Lung microvascular endothelial cell (primary cell): Measurements from ENCODE around the gene RELA. TPM values are rescaled to one million over a fixed set of nuclear protein-coding genes. Genes with fewer than 3 reads are reported as not detected.

Experiments used
- DNase-seq, 2 donors: peaks; one replicate each; pipeline versions ENCODE4 v3.0.0 to v3.0.0-alpha.2; 2010; ENCODE audit warnings: low read depth in 2 of 2
- total RNA-seq: library from RNA; depleted of rRNA; stranded (reverse); fragments of >200 nt; gene quantifications from 2 replicates; pipeline ENCODE4 v1.2.1, GENCODE V29; 2014

The RELA gene
- total RNA-seq, 1 donor from 2014 or later, result 16.1 TPM

DNA sequence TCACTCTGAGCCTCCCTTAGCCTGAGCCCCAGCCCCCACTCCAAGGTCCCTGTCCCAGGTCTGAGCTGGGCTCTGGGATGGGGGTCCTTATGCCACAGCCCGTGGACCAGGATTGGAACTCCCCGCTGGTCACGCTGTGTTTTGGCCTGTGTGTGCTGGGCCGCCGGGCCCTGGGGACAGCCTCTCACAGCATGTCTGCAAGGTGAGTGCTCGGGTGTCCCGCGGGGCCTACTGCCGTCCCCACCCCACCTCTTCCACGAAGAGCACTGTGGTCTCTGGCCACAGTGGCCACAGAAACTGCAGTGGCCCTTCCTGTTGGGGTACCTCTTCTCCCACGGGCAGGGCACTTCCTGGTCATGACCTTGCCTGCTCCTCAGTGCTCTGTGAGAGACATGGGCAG is 28.3 kb downstream of the RELA start:
- DNase-seq, result no peak

DNA sequence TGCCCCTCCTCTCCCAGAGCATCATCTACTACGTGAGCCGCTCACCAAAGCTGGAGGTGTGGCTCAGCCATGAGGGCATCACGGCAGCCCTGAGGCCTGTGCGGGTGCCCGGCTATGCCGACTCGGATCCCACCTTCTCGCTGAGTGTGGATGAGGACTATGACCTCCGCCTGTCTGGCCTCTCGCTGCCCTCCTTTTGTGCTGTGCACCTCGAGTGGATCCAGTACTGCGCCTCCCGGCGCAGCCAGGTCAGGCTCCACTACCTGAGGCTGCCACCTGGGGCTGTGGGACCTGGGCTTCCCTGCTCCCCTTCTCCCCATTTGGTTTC is 28.6 kb downstream of the RELA start:
- DNase-seq, result no peak

DNA sequence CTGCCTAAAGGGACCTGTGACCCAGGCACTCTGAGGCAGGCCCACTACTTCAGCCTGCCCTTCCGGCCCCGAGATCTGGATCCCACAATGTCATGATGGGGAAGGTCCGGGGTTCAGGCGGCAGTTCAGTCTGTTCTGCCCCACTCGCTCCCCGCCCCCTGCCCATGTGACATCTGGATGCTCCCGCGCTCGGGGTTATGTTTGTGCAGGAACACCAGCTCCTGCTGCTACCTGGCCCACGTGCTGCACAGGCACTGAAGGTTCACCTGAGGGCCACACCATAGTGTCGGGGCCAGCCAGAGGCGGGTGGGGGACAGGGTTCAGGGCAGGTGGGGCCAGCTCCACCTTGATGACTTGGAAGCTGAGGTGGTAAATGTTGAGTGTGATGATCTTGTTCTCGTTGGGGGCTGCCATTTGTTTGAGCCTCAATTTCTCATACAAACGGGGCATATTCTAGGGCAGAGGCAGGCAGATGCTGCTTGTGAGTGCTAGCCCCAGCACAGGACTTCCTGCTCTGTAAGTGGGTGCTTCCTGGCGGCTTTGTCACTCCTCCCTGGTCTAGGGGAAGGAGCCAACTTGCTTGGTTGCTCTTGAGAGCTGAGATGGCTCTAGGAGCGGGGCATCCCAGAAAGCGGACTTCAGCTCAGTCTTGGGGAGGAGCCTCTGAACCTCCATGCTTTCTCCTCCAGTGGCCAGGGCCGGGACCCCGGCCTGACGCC is 29.2 kb downstream of the RELA start:
- no peak for DNase-seq

DNA sequence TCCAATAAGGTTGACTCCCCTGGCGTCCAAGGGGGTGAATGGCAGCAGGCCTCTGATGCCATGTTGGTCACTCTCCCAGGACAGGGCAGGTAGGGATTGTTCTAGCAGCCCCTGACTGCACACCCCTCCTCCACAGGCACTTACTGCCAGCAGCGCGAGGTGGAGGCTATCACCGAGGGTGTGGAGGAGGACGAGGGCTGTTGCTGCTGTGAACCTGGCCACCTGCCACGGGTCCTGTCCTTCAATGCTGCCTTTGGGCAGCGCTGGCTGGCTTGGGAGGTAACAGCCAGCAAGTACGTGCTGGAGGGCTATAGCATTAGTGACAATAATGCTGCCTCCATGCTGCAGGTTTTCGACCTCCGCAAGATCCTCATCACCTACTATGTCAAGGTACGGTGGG is 32.5 kb downstream of the RELA start:
- no peak for DNase-seq

GRCh38 chr11:65629579-65629978 is 33.1 kb downstream of the RELA start:
- DNase-seq, result no peak

DNA sequence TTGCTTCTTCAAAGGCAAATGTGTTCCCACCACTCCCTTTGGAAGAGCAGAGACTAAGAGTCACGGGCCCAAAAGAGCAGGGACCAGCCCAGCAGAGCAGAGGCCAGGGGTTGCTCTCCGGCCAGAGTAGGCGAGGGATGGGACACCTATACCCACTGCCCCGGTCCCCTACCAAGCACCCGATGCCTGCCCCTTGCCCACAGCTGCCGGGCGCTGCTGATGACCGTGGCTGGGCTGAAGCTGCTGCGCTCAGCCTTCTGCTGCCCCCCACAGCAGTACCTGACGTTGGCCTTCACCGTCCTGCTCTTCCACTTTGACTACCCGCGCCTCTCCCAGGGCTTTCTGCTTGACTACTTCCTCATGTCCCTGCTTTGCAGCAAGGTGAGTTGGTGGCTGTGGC is 35.5 kb downstream of the RELA start:
- DNase-seq, result no peak

DNA sequence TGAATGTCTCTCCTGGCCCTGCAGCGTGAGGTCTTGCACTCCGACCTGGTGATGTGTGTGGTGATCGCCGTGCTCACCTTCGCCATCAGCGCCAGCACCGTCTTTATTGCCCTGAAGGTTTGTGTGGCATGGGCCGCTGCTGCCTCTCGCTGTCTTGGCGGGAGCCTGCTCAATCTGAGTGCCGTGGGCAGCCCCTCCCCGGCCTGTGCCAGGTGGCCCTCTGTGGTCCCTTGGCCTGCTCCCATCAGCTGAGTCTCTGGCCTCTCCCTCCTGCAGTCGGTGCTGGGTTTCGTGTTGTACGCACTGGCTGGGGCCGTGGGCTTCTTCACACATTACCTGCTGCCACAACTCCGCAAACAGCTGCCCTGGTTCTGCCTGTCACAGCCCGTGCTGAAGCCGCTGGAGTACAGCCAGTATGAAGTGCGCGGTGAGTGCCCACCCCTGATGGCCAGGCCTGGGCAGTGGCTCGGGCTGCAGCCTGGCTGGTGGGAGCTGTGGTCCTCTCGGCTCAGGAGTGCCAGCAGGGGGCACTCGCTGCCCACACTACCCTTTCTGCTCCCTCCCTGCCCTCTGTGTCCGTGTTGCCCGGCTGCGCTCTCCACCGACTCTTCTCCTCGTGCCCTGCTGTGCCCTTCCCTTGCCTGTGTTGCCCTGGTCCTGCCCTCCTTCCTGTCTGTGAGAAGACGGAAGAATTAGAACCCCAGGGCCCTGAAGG is 36.9 kb downstream of the RELA start:
- peak; percentile 67 to 86 for DNase-seq

DNA sequence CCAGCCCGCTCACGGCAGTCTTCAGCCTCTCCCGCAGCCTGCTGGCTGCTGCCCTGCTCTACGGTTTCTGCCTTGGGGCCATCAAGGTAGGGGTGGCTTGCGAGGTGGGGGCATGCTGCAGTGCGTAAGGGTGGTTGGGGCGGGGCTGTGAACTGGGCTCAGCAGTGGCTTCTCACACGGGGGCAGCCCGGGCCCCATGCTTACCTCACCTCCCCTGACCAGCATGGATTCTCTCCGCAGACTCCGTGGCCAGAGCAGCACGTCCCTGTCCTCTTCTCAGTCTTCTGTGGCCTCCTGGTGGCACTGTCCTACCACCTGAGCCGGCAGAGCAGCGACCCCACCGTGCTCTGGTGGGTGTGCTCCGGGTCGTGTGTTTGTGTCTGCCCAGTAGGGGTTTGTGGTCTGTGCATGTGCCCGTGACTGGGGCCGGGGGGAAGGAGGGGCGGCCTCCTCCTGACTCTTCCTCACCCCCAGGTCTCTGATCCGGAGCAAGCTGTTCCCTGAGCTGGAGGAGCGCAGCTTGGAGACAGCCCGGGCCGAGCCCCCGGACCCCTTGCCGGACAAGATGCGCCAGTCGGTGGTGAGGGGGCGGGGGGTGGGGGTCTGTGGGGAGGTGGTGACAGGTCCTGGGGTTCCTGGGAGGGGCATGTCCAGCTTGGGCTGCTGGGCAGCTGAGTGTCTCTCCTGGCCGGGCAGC is 37.6 kb downstream of the RELA start:
- DNase-seq, result no peak

GRCh38 chr11:65623852-65624616 is 38.7 kb downstream of the RELA start:
- DNase-seq, result no peak

DNA sequence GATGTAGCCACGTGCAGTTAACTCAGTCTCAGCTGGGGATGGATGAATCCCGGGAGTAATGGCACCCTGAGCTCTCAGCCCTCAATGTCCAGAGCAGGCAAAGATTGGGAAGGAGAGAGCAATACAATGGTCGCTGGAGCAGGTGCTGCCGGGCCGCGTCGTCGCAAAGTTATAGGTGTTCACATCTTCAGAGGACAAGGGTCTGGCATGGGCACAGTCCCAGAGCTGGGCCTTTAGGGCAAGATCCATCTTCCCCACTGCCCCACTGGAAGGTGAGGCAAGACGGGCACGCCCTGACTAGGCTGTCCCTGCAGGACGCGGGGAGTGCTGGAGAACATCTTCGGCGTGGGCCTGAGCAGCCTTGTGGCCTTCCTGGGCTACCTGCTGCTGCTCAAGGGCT is 39.5 kb downstream of the RELA start:
- no peak for DNase-seq

DNA sequence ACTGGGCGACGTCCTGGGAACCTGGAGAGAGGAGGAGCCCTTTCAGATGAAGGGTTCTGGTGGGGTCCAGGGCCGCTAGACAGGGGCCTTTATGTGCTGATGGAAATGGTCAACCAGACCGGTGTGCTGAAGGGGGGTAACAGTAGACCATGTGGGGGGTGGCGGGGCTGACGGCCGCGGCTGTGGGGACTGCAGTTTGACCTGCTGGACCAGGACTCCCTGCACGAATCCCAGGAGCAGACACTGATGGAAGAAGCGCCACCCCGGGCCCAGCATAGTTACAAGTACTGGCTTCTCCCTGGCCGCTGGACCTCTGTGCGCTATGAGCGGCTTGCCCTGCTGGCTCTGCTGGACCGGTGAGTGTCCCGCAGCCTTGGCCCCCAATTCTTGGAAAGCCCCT is 40.7 kb downstream of the RELA start:
- no peak for DNase-seq

DNA sequence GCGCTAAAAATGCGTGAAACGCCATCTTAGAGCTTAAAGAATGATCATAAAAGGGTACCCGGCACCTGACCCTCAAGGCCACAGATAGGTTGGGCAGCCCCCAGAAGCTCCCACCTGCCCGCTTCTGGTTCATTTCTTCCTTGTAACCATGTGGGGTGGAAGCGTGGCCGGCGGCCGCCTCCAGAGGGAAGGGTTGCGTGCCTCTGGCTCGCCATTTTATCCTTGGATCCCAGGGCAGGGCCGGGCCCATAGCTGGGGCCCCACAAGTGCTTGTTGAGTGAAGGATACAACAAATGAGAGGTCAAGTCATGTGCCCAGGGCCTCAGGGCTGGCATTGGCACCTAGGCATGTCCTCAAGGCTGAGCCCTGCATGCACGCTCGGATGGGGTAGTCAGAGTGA is 41.3 kb downstream of the RELA start:
- DNase-seq, result no peak

DNA sequence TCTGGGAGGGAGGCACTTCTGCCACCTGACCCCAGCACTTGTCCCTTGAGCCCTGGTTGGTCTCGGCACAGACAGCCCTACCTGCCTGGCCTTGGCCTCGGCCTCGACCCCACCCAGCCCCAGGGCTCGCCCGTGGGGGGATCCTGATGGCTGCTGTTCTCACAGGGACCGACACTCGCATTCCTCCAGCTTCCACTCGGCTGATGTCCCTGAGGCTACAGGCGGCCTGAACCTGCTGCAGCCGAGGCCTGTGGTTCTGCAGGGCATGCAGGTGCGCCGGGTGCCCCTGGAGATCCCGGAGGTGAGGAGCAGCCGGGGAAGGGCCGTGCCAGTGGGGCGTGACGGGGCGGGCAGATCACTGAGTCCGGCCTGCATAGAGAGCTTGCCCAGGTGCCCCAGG is 42.0 kb downstream of the RELA start:
- DNase-seq, result no peak

DNA sequence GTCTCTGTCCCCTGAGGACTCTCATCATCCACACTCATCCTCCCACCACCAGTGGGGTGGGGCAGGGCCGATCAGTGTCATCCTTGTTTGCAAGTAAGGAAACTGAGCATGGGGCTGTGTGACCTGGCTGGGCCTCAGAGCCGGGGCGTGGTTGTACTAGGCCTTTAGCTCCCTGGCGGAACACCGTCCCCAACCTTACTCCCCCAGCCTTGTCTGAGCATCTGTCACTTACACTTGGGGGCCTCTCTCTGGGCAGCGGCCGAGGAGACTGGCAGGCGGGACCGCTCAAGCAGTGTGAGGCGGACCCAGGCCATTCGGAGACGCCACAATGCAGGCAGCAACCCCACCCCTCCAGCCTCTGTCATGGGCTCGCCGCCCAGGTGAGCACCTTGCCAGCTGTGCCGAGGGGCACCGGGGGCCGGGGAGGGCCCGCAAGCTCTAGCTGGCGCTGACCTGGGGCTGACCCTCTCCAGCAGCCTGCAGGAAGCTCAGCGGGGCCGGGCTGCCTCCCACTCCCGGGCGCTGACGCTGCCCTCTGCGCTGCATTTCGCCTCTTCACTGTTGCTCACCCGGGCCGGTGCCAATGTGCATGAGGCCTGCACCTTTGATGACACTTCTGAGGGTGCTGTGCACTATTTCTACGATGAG is 43.3 kb downstream of the RELA start:
- DNase-seq, result no peak

GRCh38 chr11:65618763-65619162 is 44.0 kb downstream of the RELA start:
- no peak for DNase-seq

- no peak for DNase-seq
Measured at GRCh38 chr11:65617990-65618751, 44.5 kb downstream of the RELA start.

DNA sequence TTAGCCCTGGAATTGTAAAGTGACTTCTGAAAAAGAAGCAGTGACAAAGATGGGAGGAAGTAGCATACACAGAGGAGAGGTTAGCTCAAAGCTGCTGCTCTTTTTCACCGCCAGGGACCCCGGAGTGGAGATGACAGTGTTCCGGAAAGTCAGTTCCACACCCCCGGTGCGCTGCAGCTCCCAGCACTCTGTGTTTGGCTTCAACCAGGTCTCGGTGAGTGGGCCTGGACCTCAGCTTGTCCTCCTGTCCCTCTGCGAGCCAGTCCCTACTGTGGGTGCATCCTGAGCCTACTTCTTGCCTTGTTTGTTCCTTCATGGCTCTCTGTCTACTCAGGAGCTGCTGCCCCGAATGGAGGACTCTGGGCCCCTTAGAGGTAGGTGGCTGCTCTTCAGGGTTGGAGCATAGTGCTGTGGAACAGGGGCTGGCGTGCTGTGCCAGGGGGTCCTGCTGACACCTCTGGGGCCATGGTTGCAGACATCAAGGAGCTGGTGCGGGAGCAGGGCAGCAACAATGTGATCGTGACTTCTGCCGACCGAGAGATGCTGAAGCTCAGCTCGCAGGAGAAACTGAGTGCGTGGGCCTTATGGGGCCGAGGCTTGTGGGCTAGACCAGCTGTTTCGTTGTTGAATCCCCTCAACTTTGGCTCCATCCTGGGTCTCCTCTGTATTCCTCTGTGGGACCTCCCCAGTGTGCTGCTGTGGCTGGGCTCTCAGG is 45.4 kb downstream of the RELA start:
- no peak for DNase-seq

DNA sequence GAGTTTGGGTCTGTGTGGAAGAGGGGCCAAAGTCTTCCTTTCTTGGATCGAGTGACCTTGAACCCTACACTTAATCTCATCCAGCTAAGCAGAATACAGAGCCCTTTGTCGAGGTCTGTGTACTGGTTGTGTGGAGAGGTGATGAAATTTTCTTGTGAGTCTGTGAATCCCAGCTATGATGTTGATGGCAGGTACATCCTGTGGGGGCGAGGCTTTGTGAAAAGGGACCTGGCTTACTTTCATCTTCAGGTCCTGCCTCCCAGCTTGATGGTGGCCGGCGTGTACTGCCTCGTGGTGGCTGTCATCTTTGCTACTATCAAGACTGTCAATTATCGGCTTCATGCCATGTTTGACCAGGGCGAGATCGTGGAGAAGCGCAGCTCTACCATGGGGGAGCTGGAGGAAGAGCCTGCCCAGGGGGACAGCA is 46.1 kb downstream of the RELA start:
- DNase-seq, result no peak

- DNase-seq, result peak in 1 of 2 donors; percentile 52
Measured at GRCh38 chr11:65615950-65616574, 46.7 kb downstream of the RELA start.
